Measurements from ENCODE around the gene MBD3L4. TPM values are rescaled to one million over a fixed set of nuclear protein-coding genes. Genes with fewer than 3 reads are reported as not detected.

Gene MBD3L4
- total and polyA plus RNA-seq, 2 of the 13 experiments (the other 11 are each of a cell fraction or from before 2014, with no cell fraction given), result not detected

DNA sequence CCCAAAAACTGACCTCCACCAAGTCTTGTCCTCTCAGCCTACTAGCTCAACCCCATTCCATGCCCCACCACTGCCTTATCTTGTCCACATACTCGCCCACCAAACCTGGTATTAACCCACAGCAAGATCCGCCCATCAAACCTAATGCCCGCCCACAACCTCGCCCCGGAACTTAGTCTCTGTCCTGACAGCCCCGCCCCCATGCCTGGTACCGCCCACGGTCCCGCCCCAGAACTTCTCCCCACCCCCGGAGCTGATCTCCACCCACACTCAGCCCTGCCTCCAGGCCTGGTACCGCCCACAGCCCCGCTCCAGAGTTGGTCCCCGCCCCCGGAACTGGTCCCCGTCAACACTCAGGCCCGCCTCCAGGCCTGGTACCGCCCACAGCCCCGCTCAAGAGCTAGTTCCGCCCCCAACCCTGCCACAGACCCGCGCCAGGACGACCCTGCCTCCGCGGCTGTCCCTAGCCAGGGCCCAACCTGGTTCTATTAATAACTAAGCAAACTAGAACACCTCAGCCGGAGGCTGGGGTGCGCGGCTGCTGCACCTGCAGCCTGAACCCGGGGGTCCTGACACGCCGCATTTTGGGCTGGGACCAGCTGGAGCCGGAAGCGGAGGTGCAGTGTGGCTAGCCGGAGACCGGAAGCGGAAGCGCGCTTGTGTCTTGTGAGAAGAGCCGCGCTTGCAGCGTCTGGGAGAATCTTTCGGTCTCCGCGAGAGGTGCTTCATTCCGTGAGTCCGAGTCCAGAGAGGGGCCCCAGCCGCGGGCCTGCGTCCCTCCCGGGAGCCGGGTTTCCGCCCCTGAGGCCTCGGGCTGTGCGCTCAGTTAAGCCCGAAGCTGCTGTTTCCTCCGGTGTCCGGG, 29.3 kb upstream of the MBD3L4 start, which contains the start of gene ZNF557 (continued):
- TF ChIP-seq, protein P1, sequence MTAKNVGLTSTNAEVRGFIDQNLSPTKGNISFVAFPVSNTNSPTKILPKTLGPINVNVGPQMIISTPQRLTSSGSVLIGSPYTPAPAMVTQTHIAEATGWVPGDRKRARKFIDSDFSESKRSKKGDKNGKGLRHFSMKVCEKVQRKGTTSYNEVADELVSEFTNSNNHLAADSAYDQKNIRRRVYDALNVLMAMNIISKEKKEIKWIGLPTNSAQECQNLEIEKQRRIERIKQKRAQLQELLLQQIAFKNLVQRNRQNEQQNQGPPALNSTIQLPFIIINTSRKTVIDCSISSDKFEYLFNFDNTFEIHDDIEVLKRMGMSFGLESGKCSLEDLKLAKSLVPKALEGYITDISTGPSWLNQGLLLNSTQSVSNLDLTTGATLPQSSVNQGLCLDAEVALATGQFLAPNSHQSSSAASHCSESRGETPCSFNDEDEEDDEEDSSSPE (CRISPR knock-in tag; IDR thresholded peaks at IDR 0.05), result no peak
- no peak for TF ChIP-seq TOE1 (CRISPR knock-in tag; IDR thresholded peaks at IDR 0.05)
- no peak for TF ChIP-seq HMG20A (CRISPR knock-in tag; IDR thresholded peaks at IDR 0.05; ENCODE audit: borderline replicate concordance)
- TF ChIP-seq FOXC1 (CRISPR knock-in tag; IDR thresholded peaks at IDR 0.05; ENCODE audit: borderline replicate concordance), result peak; percentile 59
- TF ChIP-seq, protein P2, sequence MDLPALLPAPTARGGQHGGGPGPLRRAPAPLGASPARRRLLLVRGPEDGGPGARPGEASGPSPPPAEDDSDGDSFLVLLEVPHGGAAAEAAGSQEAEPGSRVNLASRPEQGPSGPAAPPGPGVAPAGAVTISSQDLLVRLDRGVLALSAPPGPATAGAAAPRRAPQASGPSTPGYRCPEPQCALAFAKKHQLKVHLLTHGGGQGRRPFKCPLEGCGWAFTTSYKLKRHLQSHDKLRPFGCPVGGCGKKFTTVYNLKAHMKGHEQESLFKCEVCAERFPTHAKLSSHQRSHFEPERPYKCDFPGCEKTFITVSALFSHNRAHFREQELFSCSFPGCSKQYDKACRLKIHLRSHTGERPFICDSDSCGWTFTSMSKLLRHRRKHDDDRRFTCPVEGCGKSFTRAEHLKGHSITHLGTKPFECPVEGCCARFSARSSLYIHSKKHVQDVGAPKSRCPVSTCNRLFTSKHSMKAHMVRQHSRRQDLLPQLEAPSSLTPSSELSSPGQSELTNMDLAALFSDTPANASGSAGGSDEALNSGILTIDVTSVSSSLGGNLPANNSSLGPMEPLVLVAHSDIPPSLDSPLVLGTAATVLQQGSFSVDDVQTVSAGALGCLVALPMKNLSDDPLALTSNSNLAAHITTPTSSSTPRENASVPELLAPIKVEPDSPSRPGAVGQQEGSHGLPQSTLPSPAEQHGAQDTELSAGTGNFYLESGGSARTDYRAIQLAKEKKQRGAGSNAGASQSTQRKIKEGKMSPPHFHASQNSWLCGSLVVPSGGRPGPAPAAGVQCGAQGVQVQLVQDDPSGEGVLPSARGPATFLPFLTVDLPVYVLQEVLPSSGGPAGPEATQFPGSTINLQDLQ (CRISPR knock-in tag; IDR thresholded peaks at IDR 0.05), result no peak
- peak; percentile 33; the same call in 1 of the 2 replicates for TF ChIP-seq ZNF564 (CRISPR knock-in tag; IDR thresholded peaks at IDR 0.05)
- no peak; the same call in 1 of the 2 replicates for TF ChIP-seq ARHGAP35 (CRISPR knock-in tag; IDR thresholded peaks at IDR 0.05; ENCODE audit: borderline replicate concordance)
- TF ChIP-seq, protein P3, sequence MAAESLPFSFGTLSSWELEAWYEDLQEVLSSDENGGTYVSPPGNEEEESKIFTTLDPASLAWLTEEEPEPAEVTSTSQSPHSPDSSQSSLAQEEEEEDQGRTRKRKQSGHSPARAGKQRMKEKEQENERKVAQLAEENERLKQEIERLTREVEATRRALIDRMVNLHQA (CRISPR knock-in tag; IDR thresholded peaks at IDR 0.05), result no peak
- no peak for TF ChIP-seq NFIC (IDR thresholded peaks at IDR 0.05; ENCODE audit: low read length)
- TF ChIP-seq, protein P4, sequence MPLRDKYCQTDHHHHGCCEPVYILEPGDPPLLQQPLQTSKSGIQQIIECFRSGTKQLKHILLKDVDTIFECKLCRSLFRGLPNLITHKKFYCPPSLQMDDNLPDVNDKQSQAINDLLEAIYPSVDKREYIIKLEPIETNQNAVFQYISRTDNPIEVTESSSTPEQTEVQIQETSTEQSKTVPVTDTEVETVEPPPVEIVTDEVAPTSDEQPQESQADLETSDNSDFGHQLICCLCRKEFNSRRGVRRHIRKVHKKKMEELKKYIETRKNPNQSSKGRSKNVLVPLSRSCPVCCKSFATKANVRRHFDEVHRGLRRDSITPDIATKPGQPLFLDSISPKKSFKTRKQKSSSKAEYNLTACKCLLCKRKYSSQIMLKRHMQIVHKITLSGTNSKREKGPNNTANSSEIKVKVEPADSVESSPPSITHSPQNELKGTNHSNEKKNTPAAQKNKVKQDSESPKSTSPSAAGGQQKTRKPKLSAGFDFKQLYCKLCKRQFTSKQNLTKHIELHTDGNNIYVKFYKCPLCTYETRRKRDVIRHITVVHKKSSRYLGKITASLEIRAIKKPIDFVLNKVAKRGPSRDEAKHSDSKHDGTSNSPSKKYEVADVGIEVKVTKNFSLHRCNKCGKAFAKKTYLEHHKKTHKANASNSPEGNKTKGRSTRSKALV (CRISPR knock-in tag; IDR thresholded peaks at IDR 0.05), result no peak
- no peak for TF ChIP-seq TSC22D2 (CRISPR knock-in tag; IDR thresholded peaks at IDR 0.05; ENCODE audit: borderline replicate concordance)
- no peak for TF ChIP-seq TCF7L2 (IDR thresholded peaks at IDR 0.05; ENCODE audit: low read depth, low read length)
- TF ChIP-seq, protein P5, sequence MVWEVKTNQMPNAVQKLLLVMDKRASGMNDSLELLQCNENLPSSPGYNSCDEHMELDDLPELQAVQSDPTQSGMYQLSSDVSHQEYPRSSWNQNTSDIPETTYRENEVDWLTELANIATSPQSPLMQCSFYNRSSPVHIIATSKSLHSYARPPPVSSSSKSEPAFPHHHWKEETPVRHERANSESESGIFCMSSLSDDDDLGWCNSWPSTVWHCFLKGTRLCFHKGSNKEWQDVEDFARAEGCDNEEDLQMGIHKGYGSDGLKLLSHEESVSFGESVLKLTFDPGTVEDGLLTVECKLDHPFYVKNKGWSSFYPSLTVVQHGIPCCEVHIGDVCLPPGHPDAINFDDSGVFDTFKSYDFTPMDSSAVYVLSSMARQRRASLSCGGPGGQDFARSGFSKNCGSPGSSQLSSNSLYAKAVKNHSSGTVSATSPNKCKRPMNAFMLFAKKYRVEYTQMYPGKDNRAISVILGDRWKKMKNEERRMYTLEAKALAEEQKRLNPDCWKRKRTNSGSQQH (CRISPR knock-in tag; IDR thresholded peaks at IDR 0.05; ENCODE audit: low read depth), result 0 out of 2 replicates have a peak, but pooled peaks have one; percentile 70
- peak; percentile 96 for TF ChIP-seq KAT8 (CRISPR knock-in tag; IDR thresholded peaks at IDR 0.05)
- no peak for TF ChIP-seq EHMT2 (IDR thresholded peaks at IDR 0.05; ENCODE audit: borderline replicate concordance, low read depth, low read length)
- TF ChIP-seq TAF15 (IDR thresholded peaks at IDR 0.05; ENCODE audit: low read depth, low read length, poor library complexity, severe bottlenecking), result no peak
- TF ChIP-seq MXD4 (CRISPR knock-in tag; IDR thresholded peaks at IDR 0.05), result no peak; the same call in 1 of the 2 replicates
- TF ChIP-seq KDM3A (CRISPR knock-in tag; IDR thresholded peaks at IDR 0.05; ENCODE audit: low read depth), result no peak
- peak; percentile 81; the same call in 1 of the 2 replicates for TF ChIP-seq ZNF563 (CRISPR knock-in tag; IDR thresholded peaks at IDR 0.05)
